Measurements from ENCODE around the gene SASH1. TPM values are rescaled to one million over a fixed set of nuclear protein-coding genes. Genes with fewer than 3 reads are reported as not detected.

Gene SASH1
- total and polyA plus RNA-seq, 2 of the 8 experiments (the other 6 are each of a cell fraction or from before 2014, with no cell fraction given) = 6.0 to 20.2 TPM

GRCh38 chr6:148453906-148454305 is 111.3 kb downstream of the SASH1 start:
- no peak for DNase-seq (ENCODE audit: low read depth in 1 of 2, low spot score in 2 of 2)

More at GRCh38 chr6:148453906-148454305, 111.3 kb downstream of the SASH1 start:
- Histone ChIP-seq H3K56ac (replicated peaks; ENCODE audit: insufficient read length, low read depth, low read length) (no peak overlapping the region), H3K4me2 (ENCODE audit: insufficient read depth in 1 of 2, low read depth in 2 of 2, low read length in 2 of 2) (no peak overlapping the region), H3K23ac (ENCODE audit: insufficient read length) (no peak overlapping the region), H3K4me3 (ENCODE audit: extremely low read depth in 1 of 4, insufficient read depth in 2 of 4, low read depth in 3 of 4, low read length in 4 of 4) (no peak overlapping the region), H3K4ac (replicated peaks; ENCODE audit: insufficient read length, low read depth, low read length) (no peak overlapping the region), H3K79me2 (ENCODE audit: control insufficient read depth in 1 of 2, insufficient read depth in 2 of 2, low read length in 2 of 2) (0 out of 4 replicates have a peak, but pooled peaks cover 0 to 1% of the 10 kb centered on the region in 2 experiments), H3K79me1 (ENCODE audit: low read depth, low read length) (peaks cover 7% of the 10 kb centered on the region; the same call in 1 of the 2 replicates), H2BK15ac (ENCODE audit: low read length) (no peak overlapping the region), H3K18ac (ENCODE audit: extremely low read depth, low read length) (no peak overlapping the region), H3K9me3 (ENCODE audit: insufficient read depth in 2 of 2, low read depth in 1 of 2, low read length in 1 of 2) (no peaks in the 10 kb centered on the region), H4K5ac (ENCODE audit: insufficient read length, low read depth, low read length) (no peak overlapping the region), H2BK5ac (ENCODE audit: low read depth, low read length) (0 out of 2 replicates have a peak overlapping the region, but pooled peaks have one; percentile 52), H3K9ac (replicated peaks in 1 of 4; ENCODE audit: extremely low read depth in 1 of 4, low read depth in 3 of 4, low read length in 3 of 4) (no peak overlapping the region), H4K91ac (replicated peaks; ENCODE audit: insufficient read length, low read length) (no peak overlapping the region), H3K36me3 (ENCODE audit: control insufficient read depth in 2 of 4, insufficient read depth in 4 of 4, low read length in 3 of 4) (no peaks in the 10 kb centered on the region; a peak in 1 of 8 replicates), H3K4me1 (replicated peaks in 1 of 4; ENCODE audit: control insufficient read depth in 3 of 4, insufficient read depth in 4 of 4, low read length in 3 of 4) (no peaks in the 10 kb centered on the region; a peak in 2 of 7 replicates), H2BK12ac (ENCODE audit: low read depth, low read length) (no peak overlapping the region), H2AFZ (ENCODE audit: low read length) (no peak overlapping the region), H2AK5ac (ENCODE audit: low read depth, low read length) (0 out of 2 replicates have a peak overlapping the region, but pooled peaks have one; percentile 24), H2BK20ac (ENCODE audit: low read length) (no peak overlapping the region), H3K27ac (ENCODE audit: low read depth, low read length) (no peak overlapping the region), H2BK120ac (replicated peaks; ENCODE audit: low read depth, low read length) (no peak overlapping the region), H3K27me3 (replicated peaks in 1 of 4; ENCODE audit: control insufficient read depth in 3 of 4, extremely low read depth in 1 of 4, insufficient read depth in 3 of 4, low read length in 3 of 4) (no peaks in the 10 kb centered on the region), H4K20me1 (replicated peaks in 1 of 2; ENCODE audit: control insufficient read depth in 1 of 2, insufficient read depth in 2 of 2, low read length in 2 of 2) (peaks cover 3% of the 10 kb centered on the region in 2 experiments), H4K8ac (ENCODE audit: extremely low read depth, insufficient read depth, low read length) (no peak overlapping the region), H3K14ac (ENCODE audit: insufficient read length) (no peak overlapping the region), H3K23me2 (ENCODE audit: low read depth, low read length) (0 out of 2 replicates have a peak, but pooled peaks cover 2% of the 10 kb centered on the region)
- CTCF ChIA-PET (ENCODE audit: partially characterized antibody) = interaction anchor here (1.1 to 5.4 kb wide), 6 partner anchors 10 to 288 kb away, joined by 3 to 24 read pairs (median 6); no protein-coding TSS in a partner anchor
- WGBS, 2 experiments (ENCODE audit: extremely low coverage in 1 of 2, insufficient coverage in 1 of 2, insufficient read length in 1 of 2, insufficient replicate concordance in 2 of 2, low coverage in 1 of 2, low lambda C conversion rate in 2 of 2, missing lambda C conversion rate in 1 of 2) = 94% methylated on average over 7 of the region's 7 CpGs; no CpG with 5 or more reads in 1 of the 2 experiments
- no peak for TF ChIP-seq SP2 (IDR thresholded peaks at IDR 0.05; ENCODE audit: low read length)
- no peak for TF ChIP-seq HDAC2 (IDR thresholded peaks at IDR 0.05; ENCODE audit: borderline replicate concordance in 1 of 2, low read depth in 2 of 2, low read length in 2 of 2)
- no peak for TF ChIP-seq BACH1 (IDR thresholded peaks at IDR 0.05; ENCODE audit: low read length)
- no peak for TF ChIP-seq JUN (IDR thresholded peaks at IDR 0.05; ENCODE audit: low read depth, low read length)
- TF ChIP-seq E2F6 (IDR thresholded peaks at IDR 0.05) = no peak
- TF ChIP-seq FOSL1 (IDR thresholded peaks at IDR 0.05; ENCODE audit: insufficient read depth, low read depth, low read length) = no peak
- no peak for TF ChIP-seq NRF1 (IDR thresholded peaks at IDR 0.05; ENCODE audit: low read depth, low read length)
- no peak for TF ChIP-seq MAFK (IDR thresholded peaks at IDR 0.05; ENCODE audit: low read depth, low read length)
- no peak for TF ChIP-seq ZNF274 (IDR thresholded peaks at IDR 0.05; ENCODE audit: borderline replicate concordance, extremely low read depth, low read length)
- no peak for TF ChIP-seq RAD21 (IDR thresholded peaks at IDR 0.05 in 1 of 2, conservative IDR thresholded peaks at IDR 0.05 in 1 of 2; ENCODE audit: low read depth in 2 of 2, low read length in 2 of 2)
- no peak for TF ChIP-seq CBX5 (IDR thresholded peaks at IDR 0.05; ENCODE audit: low read depth, low read length)
- POLR2A ChIA-PET (ENCODE audit: partially characterized antibody) = no interaction called here
- no peak for FAIRE-seq

Measured in H1 (cell line).